DND-41 (cell line): Measurements from ENCODE around the gene MYO1B.

Experiments
- CTCF ChIP-seq: IDR thresholded peaks from 2 replicates; pipeline ENCODE4 v1.5.1; 2012; ENCODE audit warnings: borderline replicate concordance, low read length, moderate library complexity, mild to moderate bottlenecking; ENCODE audit not compliant: poor library complexity, severe bottlenecking; ENCODE audit errors: extremely low read depth
- EZH2 ChIP-seq: IDR thresholded peaks from 3 replicates; pipeline ENCODE4 v1.6.1; 2012; ENCODE audit warnings: borderline replicate concordance, low read depth, mild to moderate bottlenecking, moderate library complexity, low read length, inconsistent platforms; ENCODE audit not compliant: severe bottlenecking

DNA sequence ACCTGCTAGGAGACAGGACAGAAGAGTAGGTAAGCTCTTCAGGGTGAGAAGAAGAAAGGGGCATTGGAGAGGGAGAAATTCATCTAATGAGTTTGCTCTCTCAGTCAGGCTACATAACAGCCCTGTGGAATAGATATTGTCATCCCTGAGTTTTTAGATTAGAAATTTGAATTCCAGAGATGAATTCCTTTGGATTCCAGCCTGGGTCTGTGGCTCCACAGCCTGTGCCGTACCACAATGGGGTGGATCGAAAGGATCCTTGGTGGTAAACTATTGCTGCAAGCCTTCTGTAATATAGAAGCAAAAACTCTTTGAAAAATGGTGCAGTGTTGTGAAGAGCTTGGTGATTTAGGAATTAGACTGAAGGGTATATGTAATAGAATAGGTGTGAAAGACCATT lies 21.0 kb downstream of the MYO1B start:
- TF ChIP-seq CTCF (no peak), EZH2 (no peak)
